Panc1 (cell line): ENCODE measurements around the gene ZNF33A.

Source experiments
- CTCF ChIP-seq: fragments of 450-650 bp; IDR thresholded peaks from 2 replicates; pipeline ENCODE4 v1.5.1; 2017; ENCODE audit warnings: mild to moderate bottlenecking
- POLR2AphosphoS5 ChIP-seq: IDR thresholded peaks from 2 replicates; pipeline ENCODE4 v1.6.1; 2012; ENCODE audit warnings: mild to moderate bottlenecking, low read depth, low read length, moderate library complexity
- REST ChIP-seq, 2 experiments: IDR thresholded peaks; 2 replicates each; pipeline ENCODE4 v1.6.1; 2011 to 2012; ENCODE audit warnings: low read depth in 2 of 2, control low read depth in 1 of 2, low read length in 1 of 2, mild to moderate bottlenecking in 1 of 2, moderate library complexity in 1 of 2; ENCODE audit not compliant: insufficient read depth in 1 of 2

- TF ChIP-seq CTCF (no peak), REST (IDR thresholded peaks at IDR 0.05; ENCODE audit: insufficient read depth in 1 of 2, low read depth in 2 of 2, low read length in 1 of 2) (no peak), POLR2AphosphoS5 (no peak)
These were observed 18.4 kb upstream of the ZNF33A start for GRCh38 chr10:37992083-37992482.
